ENCODE data around the gene TRAF7.

GRCh38 chr16:2199095-2199494, 43.5 kb downstream of the TRAF7 start:
- TF ChIP-seq EZH2 (IDR thresholded peaks at IDR 0.05; ENCODE audit: low read depth) (no peak), CTCF (conservative IDR thresholded peaks at IDR 0.05) (no peak)

Data from PC-9 (cell line).